ENCODE results near the gene RALGDS. TPM values are rescaled to one million over a fixed set of nuclear protein-coding genes. Genes with fewer than 3 reads are reported as not detected.

Gene RALGDS
- total and polyA plus RNA-seq, 2 of the 4 experiments (the other 2 are of a cell fraction) = 13.1 to 36.9 TPM

DNA sequence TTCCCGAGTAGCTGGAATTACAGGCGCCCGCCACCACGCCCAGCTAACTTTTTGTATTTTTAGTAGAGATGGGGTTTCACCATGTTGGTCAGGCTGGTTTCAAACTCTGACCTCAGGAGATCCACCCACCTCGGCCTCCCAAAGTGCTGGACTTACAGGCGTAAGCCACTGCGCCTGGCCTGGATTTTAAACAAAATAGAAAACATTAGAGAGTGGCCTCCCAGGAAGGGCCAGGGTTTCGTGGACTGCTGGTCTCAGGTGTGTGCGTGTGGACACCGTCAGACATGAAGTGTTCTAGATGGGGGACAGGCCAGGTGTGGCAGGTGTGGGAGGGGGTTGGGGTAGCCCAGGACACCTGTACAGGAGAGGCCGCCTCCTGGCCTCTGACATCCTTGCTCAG lies 49.7 kb upstream of the RALGDS start:
- H4K20me1 ChIP-seq (ENCODE audit: insufficient read depth, low read length) = no peaks in the 10 kb centered on the region; the same call in 1 of the 2 replicates
- dilution Hi-C loops (cut with HindIII; ENCODE audit: low sequenced_read_pairs, unreplicated experiment) (no loop called here), in situ Hi-C loops (cut with MboI; ENCODE audit: low sequenced_read_pairs) (no loop called here), intact Hi-C loops (cut with micrococcal nuclease) (no loop called here)
- no peak overlapping the region for H3K27ac ChIP-seq (ENCODE audit: insufficient read depth, low read length)
- no peak for ATAC-seq (ENCODE audit: low read depth)
- no peak overlapping the region for H4K5ac ChIP-seq (ENCODE audit: low read depth, low read length)
- H3K4me1 ChIP-seq (ENCODE audit: control insufficient read depth, insufficient read depth, low read length) = no peaks in the 10 kb centered on the region
- H3K18ac ChIP-seq (ENCODE audit: low read depth, low read length) = no peak overlapping the region
- no peaks in the 10 kb centered on the region for H3K9me1 ChIP-seq (ENCODE audit: insufficient read depth, low read length)
- H3K56ac ChIP-seq (ENCODE audit: extremely low read depth, insufficient read depth, low read length) = no peak overlapping the region
- H2BK5ac ChIP-seq (ENCODE audit: low read depth, low read length, poor library complexity, severe bottlenecking) = no peak overlapping the region
- ChIA-PET CTCF (interaction anchor here (0.6 kb wide), 1 partner anchor 595 kb away, joined by 3 read pairs; no protein-coding TSS in a partner anchor), POLR2A (ENCODE audit: unreplicated experiment) (no interaction called here)
- no peak overlapping the region for H4K91ac ChIP-seq (ENCODE audit: insufficient read depth, low read depth, low read length)
- H2AFZ ChIP-seq (replicated peaks; ENCODE audit: low read length, poor library complexity) = no peak overlapping the region
- no peak overlapping the region for H4K8ac ChIP-seq (ENCODE audit: low read depth in 2 of 2, low read length in 2 of 2)
- no peak overlapping the region for H3K4me2 ChIP-seq (ENCODE audit: low read depth, low read length)
- no peak overlapping the region for H2BK120ac ChIP-seq (ENCODE audit: low read depth, low read length)
- no peak overlapping the region for H3K23ac ChIP-seq (ENCODE audit: low read depth, low read length)
- no peak overlapping the region for H3K4ac ChIP-seq (ENCODE audit: low read depth, low read length)
- no peak overlapping the region for H2BK15ac ChIP-seq (ENCODE audit: low read depth, low read length)
- H3K27me3 ChIP-seq (ENCODE audit: control insufficient read depth, insufficient read depth, low read length) = peaks cover 35% of the 10 kb centered on the region
- no peaks in the 10 kb centered on the region for H3K9me3 ChIP-seq (ENCODE audit: control insufficient read depth, insufficient read depth, low read length)
- H3K14ac ChIP-seq (replicated peaks; ENCODE audit: low read depth, low read length) = no peak overlapping the region
- no TSS peak for BruUV-seq (replicated peaks)
- H2AK5ac ChIP-seq (ENCODE audit: low read depth, low read length) = no peak overlapping the region
- no peak for DNase-seq
- no peaks in the 10 kb centered on the region for H3K79me1 ChIP-seq (ENCODE audit: low read depth in 1 of 2, low read length in 2 of 2)
- H2AK9ac ChIP-seq (replicated peaks; ENCODE audit: low read depth, low read length, poor library complexity) = no peak overlapping the region
- no peak for TF ChIP-seq SMC3 (IDR thresholded peaks at IDR 0.05; ENCODE audit: low read depth, low read length)
- no peak for TF ChIP-seq RCOR1 (IDR thresholded peaks at IDR 0.05; ENCODE audit: insufficient replicate concordance, low read length)
- TF ChIP-seq, protein P1, sequence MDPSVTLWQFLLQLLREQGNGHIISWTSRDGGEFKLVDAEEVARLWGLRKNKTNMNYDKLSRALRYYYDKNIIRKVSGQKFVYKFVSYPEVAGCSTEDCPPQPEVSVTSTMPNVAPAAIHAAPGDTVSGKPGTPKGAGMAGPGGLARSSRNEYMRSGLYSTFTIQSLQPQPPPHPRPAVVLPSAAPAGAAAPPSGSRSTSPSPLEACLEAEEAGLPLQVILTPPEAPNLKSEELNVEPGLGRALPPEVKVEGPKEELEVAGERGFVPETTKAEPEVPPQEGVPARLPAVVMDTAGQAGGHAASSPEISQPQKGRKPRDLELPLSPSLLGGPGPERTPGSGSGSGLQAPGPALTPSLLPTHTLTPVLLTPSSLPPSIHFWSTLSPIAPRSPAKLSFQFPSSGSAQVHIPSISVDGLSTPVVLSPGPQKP (IDR thresholded peaks at IDR 0.05; ENCODE audit: borderline replicate concordance, low read depth, low read length) = no peak
- no peak for TF ChIP-seq POLR2A (IDR thresholded peaks at IDR 0.05; ENCODE audit: low read depth, low read length)
- TF ChIP-seq MXI1 (IDR thresholded peaks at IDR 0.05; ENCODE audit: borderline replicate concordance, low read depth, low read length) = no peak
- TF ChIP-seq FOS (IDR thresholded peaks at IDR 0.05; ENCODE audit: low read depth, low read length) = no peak
- TF ChIP-seq, protein P2, sequence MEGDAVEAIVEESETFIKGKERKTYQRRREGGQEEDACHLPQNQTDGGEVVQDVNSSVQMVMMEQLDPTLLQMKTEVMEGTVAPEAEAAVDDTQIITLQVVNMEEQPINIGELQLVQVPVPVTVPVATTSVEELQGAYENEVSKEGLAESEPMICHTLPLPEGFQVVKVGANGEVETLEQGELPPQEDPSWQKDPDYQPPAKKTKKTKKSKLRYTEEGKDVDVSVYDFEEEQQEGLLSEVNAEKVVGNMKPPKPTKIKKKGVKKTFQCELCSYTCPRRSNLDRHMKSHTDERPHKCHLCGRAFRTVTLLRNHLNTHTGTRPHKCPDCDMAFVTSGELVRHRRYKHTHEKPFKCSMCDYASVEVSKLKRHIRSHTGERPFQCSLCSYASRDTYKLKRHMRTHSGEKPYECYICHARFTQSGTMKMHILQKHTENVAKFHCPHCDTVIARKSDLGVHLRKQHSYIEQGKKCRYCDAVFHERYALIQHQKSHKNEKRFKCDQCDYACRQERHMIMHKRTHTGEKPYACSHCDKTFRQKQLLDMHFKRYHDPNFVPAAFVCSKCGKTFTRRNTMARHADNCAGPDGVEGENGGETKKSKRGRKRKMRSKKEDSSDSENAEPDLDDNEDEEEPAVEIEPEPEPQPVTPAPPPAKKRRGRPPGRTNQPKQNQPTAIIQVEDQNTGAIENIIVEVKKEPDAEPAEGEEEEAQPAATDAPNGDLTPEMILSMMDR (conservative IDR thresholded peaks at IDR 0.05; ENCODE audit: low read depth, low read length) = no peak
- TF ChIP-seq CHD1 (IDR thresholded peaks at IDR 0.05; ENCODE audit: low read depth, low read length) = no peak
- H3K36me3 ChIP-seq (ENCODE audit: control insufficient read depth, insufficient read depth, low read length) = no peaks in the 10 kb centered on the region
- H3K9ac ChIP-seq (ENCODE audit: low read depth, low read length) = no peak overlapping the region
- no peak overlapping the region for H3K4me3 ChIP-seq (ENCODE audit: insufficient read depth, low read depth, low read length)
- WGBS, 2 experiments (ENCODE audit: extremely low coverage in 2 of 2, insufficient read length in 1 of 2) = 76% methylated on average over 2 of the region's 11 CpGs; no CpG with 5 or more reads in 1 of the 2 experiments
- no peak overlapping the region for H2BK20ac ChIP-seq (ENCODE audit: low read depth, low read length)

All from IMR-90 (cell line).